ENCODE results near the gene ABCB6.

ABCB6 gene

DNA sequence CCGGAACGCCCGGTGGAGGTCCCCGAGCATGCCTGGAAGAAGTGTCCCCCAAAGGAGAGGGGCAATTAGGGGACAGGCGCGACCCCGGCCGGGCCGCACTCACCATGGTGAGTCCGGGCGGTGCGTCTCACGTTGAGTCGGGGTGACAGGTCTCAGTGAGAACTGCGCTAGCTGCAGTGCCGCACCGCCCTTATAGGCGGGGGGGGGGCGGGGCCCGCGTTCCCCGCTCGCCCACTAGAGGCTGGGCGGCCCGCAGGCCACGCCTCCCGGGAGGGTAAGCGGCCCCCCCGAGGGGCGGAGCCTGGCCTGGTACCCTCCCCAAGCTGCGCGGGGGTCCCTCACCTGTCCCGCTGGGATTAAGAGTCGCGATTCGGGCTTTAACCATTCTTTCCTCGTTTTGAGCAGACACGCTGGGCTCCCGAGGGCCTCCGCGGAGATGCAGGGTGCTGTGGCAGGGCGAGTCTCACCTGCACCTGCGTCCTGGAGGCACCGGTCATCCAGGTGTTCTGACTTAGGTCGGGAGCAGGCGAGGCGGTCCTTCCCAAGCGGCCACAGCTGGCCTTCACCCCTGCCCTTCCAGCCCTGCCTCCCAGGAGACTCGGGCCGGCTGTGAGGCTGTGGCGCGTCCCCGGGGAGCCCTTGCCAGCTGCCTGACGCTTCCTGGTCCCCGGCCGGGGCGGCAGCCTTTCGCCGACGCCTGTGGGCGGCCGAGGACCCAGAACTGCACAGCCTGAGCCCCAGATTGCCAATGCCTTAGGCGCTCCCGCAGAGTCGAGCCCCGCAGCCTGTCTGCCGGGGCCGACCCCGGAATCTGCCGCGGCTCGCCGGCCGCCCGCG, 35.2 kb upstream of the ABCB6 start, which contains the start of gene TUBA4A:
Gene TUBA4A (minus strand): TSS at position 166 of the 837 bp plus-strand sequence. CDS start 60 bp downstream, at position 106.
- Histone ChIP-seq H3K9me3 (ENCODE audit: control insufficient read depth, insufficient read depth, low read depth, low read length) (no peaks in the 10 kb centered on the region), H3K4me1 (ENCODE audit: control insufficient read depth, insufficient read depth, low read length) (peaks cover 4% of the 10 kb centered on the region; the same call in 1 of the 2 replicates), H3K4me3 (ENCODE audit: low read depth, low read length) (peak within 1 kb of the TSS; percentile 55), H3K36me3 (ENCODE audit: control insufficient read depth in 2 of 2, insufficient read depth in 1 of 2, low read length in 2 of 2) (peaks cover 0 to 8% of the 10 kb centered on the region in 2 experiments; a peak in 1 of 3 replicates), H3K27ac (ENCODE audit: extremely low read depth, low read depth, low read length) (no peak within 1 kb of the TSS)
- POLR2A ChIA-PET = interaction anchor here (0.6 to 3.2 kb wide), 8 partner anchors 9 to 1269 kb away, joined by 3 to 17 read pairs (median 4); partner anchors contain the start of genes GLB1L and STK16
- CTCF ChIA-PET = interaction anchor here (0.5 to 3.6 kb wide), 7 partner anchors 13 to 132 kb away, joined by 3 to 22 read pairs (median 4); no protein-coding TSS in a partner anchor
- TF ChIP-seq, protein P1, sequence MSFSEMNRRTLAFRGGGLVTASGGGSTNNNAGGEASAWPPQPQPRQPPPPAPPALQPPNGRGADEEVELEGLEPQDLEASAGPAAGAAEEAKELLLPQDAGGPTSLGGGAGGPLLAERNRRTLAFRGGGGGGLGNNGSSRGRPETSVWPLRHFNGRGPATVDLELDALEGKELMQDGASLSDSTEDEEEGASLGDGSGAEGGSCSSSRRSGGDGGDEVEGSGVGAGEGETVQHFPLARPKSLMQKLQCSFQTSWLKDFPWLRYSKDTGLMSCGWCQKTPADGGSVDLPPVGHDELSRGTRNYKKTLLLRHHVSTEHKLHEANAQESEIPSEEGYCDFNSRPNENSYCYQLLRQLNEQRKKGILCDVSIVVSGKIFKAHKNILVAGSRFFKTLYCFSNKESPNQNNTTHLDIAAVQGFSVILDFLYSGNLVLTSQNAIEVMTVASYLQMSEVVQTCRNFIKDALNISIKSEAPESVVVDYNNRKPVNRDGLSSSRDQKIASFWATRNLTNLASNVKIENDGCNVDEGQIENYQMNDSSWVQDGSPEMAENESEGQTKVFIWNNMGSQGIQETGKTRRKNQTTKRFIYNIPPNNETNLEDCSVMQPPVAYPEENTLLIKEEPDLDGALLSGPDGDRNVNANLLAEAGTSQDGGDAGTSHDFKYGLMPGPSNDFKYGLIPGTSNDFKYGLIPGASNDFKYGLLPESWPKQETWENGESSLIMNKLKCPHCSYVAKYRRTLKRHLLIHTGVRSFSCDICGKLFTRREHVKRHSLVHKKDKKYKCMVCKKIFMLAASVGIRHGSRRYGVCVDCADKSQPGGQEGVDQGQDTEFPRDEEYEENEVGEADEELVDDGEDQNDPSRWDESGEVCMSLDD (tag by site-specific recombination; IDR thresholded peaks at IDR 0.05) = peak; percentile 16; the same call in 1 of the 2 replicates
- TF ChIP-seq ZBTB20 (tag by site-specific recombination; IDR thresholded peaks at IDR 0.05) (peak; percentile 82), KLF10 (tag by site-specific recombination; IDR thresholded peaks at IDR 0.05) (peak; percentile 43; the same call in 1 of the 2 replicates), BCL11A (tag by site-specific recombination; IDR thresholded peaks at IDR 0.05; ENCODE audit: low read depth) (0 out of 2 replicates have a peak, but pooled peaks have one; percentile 19), ZFHX2 (tag by site-specific recombination; conservative IDR thresholded peaks at IDR 0.05) (peak; percentile 42), ZXDB (tag by site-specific recombination; IDR thresholded peaks at IDR 0.05) (0 out of 2 replicates have a peak, but pooled peaks have one; percentile 17), ZNF138 (tag by site-specific recombination; IDR thresholded peaks at IDR 0.05; ENCODE audit: borderline replicate concordance) (no peak), SALL2 (tag by site-specific recombination; IDR thresholded peaks at IDR 0.05; ENCODE audit: borderline replicate concordance) (no peak), PRDM1 (tag by site-specific recombination; IDR thresholded peaks at IDR 0.05) (no peak), HOXC10 (CRISPR knock-in tag; IDR thresholded peaks at IDR 0.05) (no peak), ZNF561 (tag by site-specific recombination; IDR thresholded peaks at IDR 0.05; ENCODE audit: borderline replicate concordance) (0 out of 2 replicates have a peak, but pooled peaks have one; percentile 24), ZBTB8A (tag by site-specific recombination; IDR thresholded peaks at IDR 0.05) (peak; percentile 20; the same call in 1 of the 2 replicates), ZNF23 (tag by site-specific recombination; IDR thresholded peaks at IDR 0.05; ENCODE audit: borderline replicate concordance) (no peak), ZNF274 (IDR thresholded peaks at IDR 0.05; ENCODE audit: low read length) (no peak), ZNF274 (tag by site-specific recombination; IDR thresholded peaks at IDR 0.05; ENCODE audit: borderline replicate concordance) (no peak), ZNF423 (tag by site-specific recombination; IDR thresholded peaks at IDR 0.05) (peak; percentile 55), KLF8 (tag by site-specific recombination; IDR thresholded peaks at IDR 0.05) (peak; percentile 55; the same call in 1 of the 2 replicates), SP2 (tag by site-specific recombination; IDR thresholded peaks at IDR 0.05) (peak; percentile 81), ZBTB48 (tag by site-specific recombination; IDR thresholded peaks at IDR 0.05) (peak; percentile 67), ZNF121 (tag by site-specific recombination; IDR thresholded peaks at IDR 0.05) (no peak)
- TF ChIP-seq, protein P2, sequence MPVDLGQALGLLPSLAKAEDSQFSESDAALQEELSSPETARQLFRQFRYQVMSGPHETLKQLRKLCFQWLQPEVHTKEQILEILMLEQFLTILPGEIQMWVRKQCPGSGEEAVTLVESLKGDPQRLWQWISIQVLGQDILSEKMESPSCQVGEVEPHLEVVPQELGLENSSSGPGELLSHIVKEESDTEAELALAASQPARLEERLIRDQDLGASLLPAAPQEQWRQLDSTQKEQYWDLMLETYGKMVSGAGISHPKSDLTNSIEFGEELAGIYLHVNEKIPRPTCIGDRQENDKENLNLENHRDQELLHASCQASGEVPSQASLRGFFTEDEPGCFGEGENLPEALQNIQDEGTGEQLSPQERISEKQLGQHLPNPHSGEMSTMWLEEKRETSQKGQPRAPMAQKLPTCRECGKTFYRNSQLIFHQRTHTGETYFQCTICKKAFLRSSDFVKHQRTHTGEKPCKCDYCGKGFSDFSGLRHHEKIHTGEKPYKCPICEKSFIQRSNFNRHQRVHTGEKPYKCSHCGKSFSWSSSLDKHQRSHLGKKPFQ (tag by site-specific recombination; IDR thresholded peaks at IDR 0.05) = no peak
- TF ChIP-seq, protein P3, sequence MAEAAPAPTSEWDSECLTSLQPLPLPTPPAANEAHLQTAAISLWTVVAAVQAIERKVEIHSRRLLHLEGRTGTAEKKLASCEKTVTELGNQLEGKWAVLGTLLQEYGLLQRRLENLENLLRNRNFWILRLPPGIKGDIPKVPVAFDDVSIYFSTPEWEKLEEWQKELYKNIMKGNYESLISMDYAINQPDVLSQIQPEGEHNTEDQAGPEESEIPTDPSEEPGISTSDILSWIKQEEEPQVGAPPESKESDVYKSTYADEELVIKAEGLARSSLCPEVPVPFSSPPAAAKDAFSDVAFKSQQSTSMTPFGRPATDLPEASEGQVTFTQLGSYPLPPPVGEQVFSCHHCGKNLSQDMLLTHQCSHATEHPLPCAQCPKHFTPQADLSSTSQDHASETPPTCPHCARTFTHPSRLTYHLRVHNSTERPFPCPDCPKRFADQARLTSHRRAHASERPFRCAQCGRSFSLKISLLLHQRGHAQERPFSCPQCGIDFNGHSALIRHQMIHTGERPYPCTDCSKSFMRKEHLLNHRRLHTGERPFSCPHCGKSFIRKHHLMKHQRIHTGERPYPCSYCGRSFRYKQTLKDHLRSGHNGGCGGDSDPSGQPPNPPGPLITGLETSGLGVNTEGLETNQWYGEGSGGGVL (tag by site-specific recombination; IDR thresholded peaks at IDR 0.05) = peak; percentile 55; the same call in 1 of the 2 replicates
- TF ChIP-seq, protein P4, sequence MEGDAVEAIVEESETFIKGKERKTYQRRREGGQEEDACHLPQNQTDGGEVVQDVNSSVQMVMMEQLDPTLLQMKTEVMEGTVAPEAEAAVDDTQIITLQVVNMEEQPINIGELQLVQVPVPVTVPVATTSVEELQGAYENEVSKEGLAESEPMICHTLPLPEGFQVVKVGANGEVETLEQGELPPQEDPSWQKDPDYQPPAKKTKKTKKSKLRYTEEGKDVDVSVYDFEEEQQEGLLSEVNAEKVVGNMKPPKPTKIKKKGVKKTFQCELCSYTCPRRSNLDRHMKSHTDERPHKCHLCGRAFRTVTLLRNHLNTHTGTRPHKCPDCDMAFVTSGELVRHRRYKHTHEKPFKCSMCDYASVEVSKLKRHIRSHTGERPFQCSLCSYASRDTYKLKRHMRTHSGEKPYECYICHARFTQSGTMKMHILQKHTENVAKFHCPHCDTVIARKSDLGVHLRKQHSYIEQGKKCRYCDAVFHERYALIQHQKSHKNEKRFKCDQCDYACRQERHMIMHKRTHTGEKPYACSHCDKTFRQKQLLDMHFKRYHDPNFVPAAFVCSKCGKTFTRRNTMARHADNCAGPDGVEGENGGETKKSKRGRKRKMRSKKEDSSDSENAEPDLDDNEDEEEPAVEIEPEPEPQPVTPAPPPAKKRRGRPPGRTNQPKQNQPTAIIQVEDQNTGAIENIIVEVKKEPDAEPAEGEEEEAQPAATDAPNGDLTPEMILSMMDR (tag by site-specific recombination; IDR thresholded peaks at IDR 0.05) = 0 out of 2 replicates have a peak, but pooled peaks have one; percentile 6
- TF ChIP-seq, protein P5, sequence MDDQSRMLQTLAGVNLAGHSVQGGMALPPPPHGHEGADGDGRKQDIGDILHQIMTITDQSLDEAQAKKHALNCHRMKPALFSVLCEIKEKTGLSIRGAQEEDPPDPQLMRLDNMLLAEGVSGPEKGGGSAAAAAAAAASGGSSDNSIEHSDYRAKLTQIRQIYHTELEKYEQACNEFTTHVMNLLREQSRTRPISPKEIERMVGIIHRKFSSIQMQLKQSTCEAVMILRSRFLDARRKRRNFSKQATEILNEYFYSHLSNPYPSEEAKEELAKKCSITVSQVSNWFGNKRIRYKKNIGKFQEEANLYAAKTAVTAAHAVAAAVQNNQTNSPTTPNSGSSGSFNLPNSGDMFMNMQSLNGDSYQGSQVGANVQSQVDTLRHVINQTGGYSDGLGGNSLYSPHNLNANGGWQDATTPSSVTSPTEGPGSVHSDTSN (CRISPR knock-in tag; IDR thresholded peaks at IDR 0.05) = no peak
- TF ChIP-seq, protein P6, sequence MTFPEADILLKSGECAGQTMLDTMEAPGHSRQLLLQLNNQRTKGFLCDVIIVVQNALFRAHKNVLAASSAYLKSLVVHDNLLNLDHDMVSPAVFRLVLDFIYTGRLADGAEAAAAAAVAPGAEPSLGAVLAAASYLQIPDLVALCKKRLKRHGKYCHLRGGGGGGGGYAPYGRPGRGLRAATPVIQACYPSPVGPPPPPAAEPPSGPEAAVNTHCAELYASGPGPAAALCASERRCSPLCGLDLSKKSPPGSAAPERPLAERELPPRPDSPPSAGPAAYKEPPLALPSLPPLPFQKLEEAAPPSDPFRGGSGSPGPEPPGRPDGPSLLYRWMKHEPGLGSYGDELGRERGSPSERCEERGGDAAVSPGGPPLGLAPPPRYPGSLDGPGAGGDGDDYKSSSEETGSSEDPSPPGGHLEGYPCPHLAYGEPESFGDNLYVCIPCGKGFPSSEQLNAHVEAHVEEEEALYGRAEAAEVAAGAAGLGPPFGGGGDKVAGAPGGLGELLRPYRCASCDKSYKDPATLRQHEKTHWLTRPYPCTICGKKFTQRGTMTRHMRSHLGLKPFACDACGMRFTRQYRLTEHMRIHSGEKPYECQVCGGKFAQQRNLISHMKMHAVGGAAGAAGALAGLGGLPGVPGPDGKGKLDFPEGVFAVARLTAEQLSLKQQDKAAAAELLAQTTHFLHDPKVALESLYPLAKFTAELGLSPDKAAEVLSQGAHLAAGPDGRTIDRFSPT (tag by site-specific recombination; IDR thresholded peaks at IDR 0.05) = 0 out of 2 replicates have a peak, but pooled peaks have one; percentile 9
